Caco-2 (cell line): ENCODE measurements around the gene ELL3. TPM values are rescaled to one million over a fixed set of nuclear protein-coding genes. Genes with fewer than 3 reads are reported as not detected.

Experiments used
- BruUV-seq: library from RNA; stranded (reverse); fragments of 400-500 nt; replicated peaks from 2 replicates; lab custom pipeline; 2021; lab: Mats Ljungman, UMichigan
- CTCF ChIA-PET: fragments of 300-600 bp; sonication (Branson Sonifier 250); formaldehyde crosslinking; loops from one replicate; lab custom pipeline; 2022; ENCODE audit warnings: antibody characterized with exemption; lab: Charles Lee
- POLR2A ChIA-PET: fragments of 300-600 bp; sonication (Branson Sonifier 250); formaldehyde crosslinking; loops from one replicate; lab custom pipeline; 2022; ENCODE audit warnings: antibody characterized with exemption; lab: Charles Lee
- DNase-seq, 2 experiments: peaks; one replicate each; pipeline versions ENCODE4 v3.0.0 to v3.0.0-alpha.2; 2020 to 2022
- H3K27me3 ChIP-seq: replicated peaks from 2 replicates; pipeline ENCODE4 v1.6.0; 2011; ENCODE audit warnings: low read length; ENCODE audit not compliant: control insufficient read depth, insufficient read depth
- H3K36me3 ChIP-seq: 2 replicates; pipeline ENCODE4 v1.5.1; 2011; ENCODE audit warnings: low read length; ENCODE audit not compliant: control insufficient read depth, insufficient read depth
- H3K4me1 ChIP-seq: fragments of 250-450 bp; sonication (Bioruptor Pico); 2 replicates; pipeline ENCODE4 v1.5.1; 2020; ENCODE audit warnings: mild to moderate bottlenecking
- H3K4me3 ChIP-seq: 2 replicates; pipeline ENCODE4 v1.5.1; 2011; ENCODE audit warnings: low read depth, mild to moderate bottlenecking, control low read depth, low read length
- H3K9me3 ChIP-seq: fragments of 250-450 bp; sonication (Bioruptor Pico); 2 replicates; pipeline ENCODE4 v1.5.1; 2020; ENCODE audit warnings: mild to moderate bottlenecking, moderate library complexity
- H3K27ac Mint-ChIP-seq: one replicate; pipeline ENCODE4 v1.8.0; 2022; ENCODE audit warnings: mixed read lengths; ENCODE audit not compliant: unreplicated experiment
- H3K27me3 Mint-ChIP-seq: one replicate; pipeline ENCODE4 v1.8.0; 2022; ENCODE audit warnings: mixed read lengths; ENCODE audit not compliant: insufficient read depth, unreplicated experiment
- H3K36me3 Mint-ChIP-seq: one replicate; pipeline ENCODE4 v1.8.0; 2022; ENCODE audit warnings: mild to moderate bottlenecking, mixed read lengths; ENCODE audit not compliant: insufficient read depth, unreplicated experiment
- H3K4me1 Mint-ChIP-seq: one replicate; pipeline ENCODE4 v1.8.0; 2022; ENCODE audit warnings: low read depth, mixed read lengths; ENCODE audit not compliant: unreplicated experiment
- H3K4me3 Mint-ChIP-seq: one replicate; pipeline ENCODE4 v1.8.0; 2022; ENCODE audit warnings: mild to moderate bottlenecking, moderate library complexity, mixed read lengths; ENCODE audit not compliant: unreplicated experiment
- H3K9me3 Mint-ChIP-seq: one replicate; pipeline ENCODE4 v1.8.0; 2022; ENCODE audit warnings: mixed read lengths; ENCODE audit not compliant: unreplicated experiment
- intact Hi-C: fragments of 100-400 bp; cut with micrococcal nuclease; formaldehyde crosslinking; loops from one replicate; pipeline ENCODE4 v1.10.0; 2022; ENCODE audit not compliant: unreplicated experiment
- total RNA-seq: library from RNA; stranded (reverse); gene quantifications from 2 replicates; pipeline ENCODE4 v1.2.3, GENCODE V29; 2022
- TF ChIP-seq, protein P1 (sequence below), 2 experiments: fragments of 200-600 bp in 1 of 2; IDR thresholded peaks; 1 replicate in 1 of 2; 2 replicates in 1 of 2; pipeline versions ENCODE4 v1.5.1 to v1.8.0; 2011 to 2022; ENCODE audit warnings: antibody characterized with exemption in 1 of 2, control low read depth in 1 of 2, inconsistent platforms in 1 of 2, low read depth in 1 of 2, low read length in 1 of 2, mild to moderate bottlenecking in 1 of 2, moderate library complexity in 1 of 2; ENCODE audit not compliant: insufficient read depth in 1 of 2, severe bottlenecking in 1 of 2, unreplicated experiment in 1 of 2

ELL3 gene
- total RNA-seq, 1 experiment from 2014 or later: 0.18 TPM

DNA sequence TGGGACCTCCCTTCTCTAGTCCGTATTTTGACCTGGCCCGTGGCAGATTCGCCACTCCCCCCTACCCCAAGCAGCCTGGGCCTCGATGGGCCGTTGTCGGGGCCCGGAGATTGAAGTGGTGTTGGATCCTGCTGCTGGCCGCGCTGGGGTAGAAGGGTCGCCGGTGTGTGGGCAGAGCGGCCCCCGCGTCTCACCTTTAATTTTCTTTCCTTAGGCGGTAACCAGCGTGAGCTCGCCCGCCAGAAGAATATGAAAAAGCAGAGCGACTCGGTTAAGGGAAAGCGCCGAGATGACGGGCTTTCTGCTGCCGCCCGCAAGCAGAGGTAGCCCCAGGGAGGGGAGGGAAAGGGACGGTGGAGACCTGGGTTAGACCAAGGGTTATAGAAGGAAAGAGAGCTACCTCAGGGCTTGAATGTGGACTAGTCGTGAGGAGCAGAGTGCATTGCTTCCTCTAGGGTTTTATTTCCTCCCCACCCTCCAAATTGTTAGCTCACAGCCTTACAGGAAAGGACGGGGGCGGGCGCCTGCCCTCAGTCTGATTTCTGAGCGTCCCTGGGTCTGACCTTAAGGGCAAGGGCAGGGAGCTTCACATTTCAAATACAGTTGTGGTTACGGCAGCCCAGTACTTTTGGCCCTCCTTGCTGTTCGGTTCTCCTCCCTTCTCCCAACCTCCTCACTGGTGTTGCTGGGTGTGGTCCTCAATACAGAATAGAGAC, 16.2 kb upstream of the ELL3 start:
- Histone ChIP-seq H3K4me3 (peak overlapping the region; percentile 92), H3K9me3 (no peaks in the 10 kb centered on the region), H3K27me3 (no peaks in the 10 kb centered on the region), H3K4me1 (peaks cover 11% of the 10 kb centered on the region; the same call in 1 of the 2 replicates), H3K36me3 (peaks cover 5% of the 10 kb centered on the region; the same call in 1 of the 2 replicates)
- H3K27me3 Mint-ChIP-seq: no peaks in the 10 kb centered on the region
- H3K4me1 Mint-ChIP-seq: peaks cover 12% of the 10 kb centered on the region
- peak overlapping the region; percentile 98 for H3K4me3 Mint-ChIP-seq
- ChIA-PET CTCF (no interaction called here), POLR2A (interaction anchor here (0.6 to 1.9 kb wide), 3 partner anchors 32 to 423 kb away, joined by 3 to 6 read pairs (median 3); partner anchors contain the start of genes MFAP1, TUBGCP4 and ZSCAN29)
- DNase-seq: peak; percentile 19 to 38
- TF ChIP-seq, protein P1, sequence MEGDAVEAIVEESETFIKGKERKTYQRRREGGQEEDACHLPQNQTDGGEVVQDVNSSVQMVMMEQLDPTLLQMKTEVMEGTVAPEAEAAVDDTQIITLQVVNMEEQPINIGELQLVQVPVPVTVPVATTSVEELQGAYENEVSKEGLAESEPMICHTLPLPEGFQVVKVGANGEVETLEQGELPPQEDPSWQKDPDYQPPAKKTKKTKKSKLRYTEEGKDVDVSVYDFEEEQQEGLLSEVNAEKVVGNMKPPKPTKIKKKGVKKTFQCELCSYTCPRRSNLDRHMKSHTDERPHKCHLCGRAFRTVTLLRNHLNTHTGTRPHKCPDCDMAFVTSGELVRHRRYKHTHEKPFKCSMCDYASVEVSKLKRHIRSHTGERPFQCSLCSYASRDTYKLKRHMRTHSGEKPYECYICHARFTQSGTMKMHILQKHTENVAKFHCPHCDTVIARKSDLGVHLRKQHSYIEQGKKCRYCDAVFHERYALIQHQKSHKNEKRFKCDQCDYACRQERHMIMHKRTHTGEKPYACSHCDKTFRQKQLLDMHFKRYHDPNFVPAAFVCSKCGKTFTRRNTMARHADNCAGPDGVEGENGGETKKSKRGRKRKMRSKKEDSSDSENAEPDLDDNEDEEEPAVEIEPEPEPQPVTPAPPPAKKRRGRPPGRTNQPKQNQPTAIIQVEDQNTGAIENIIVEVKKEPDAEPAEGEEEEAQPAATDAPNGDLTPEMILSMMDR (IDR thresholded peaks at IDR 0.05; ENCODE audit: insufficient read depth in 1 of 2, low read depth in 1 of 2, low read length in 1 of 2, severe bottlenecking in 1 of 2, unreplicated experiment in 1 of 2): no peak
- intact Hi-C loops: no loop called here
- H3K36me3 Mint-ChIP-seq: peaks cover 54% of the 10 kb centered on the region
- TSS peak; percentile 46 for BruUV-seq
- peak overlapping the region; percentile 97 for H3K27ac Mint-ChIP-seq
- no peaks in the 10 kb centered on the region for H3K9me3 Mint-ChIP-seq

DNA sequence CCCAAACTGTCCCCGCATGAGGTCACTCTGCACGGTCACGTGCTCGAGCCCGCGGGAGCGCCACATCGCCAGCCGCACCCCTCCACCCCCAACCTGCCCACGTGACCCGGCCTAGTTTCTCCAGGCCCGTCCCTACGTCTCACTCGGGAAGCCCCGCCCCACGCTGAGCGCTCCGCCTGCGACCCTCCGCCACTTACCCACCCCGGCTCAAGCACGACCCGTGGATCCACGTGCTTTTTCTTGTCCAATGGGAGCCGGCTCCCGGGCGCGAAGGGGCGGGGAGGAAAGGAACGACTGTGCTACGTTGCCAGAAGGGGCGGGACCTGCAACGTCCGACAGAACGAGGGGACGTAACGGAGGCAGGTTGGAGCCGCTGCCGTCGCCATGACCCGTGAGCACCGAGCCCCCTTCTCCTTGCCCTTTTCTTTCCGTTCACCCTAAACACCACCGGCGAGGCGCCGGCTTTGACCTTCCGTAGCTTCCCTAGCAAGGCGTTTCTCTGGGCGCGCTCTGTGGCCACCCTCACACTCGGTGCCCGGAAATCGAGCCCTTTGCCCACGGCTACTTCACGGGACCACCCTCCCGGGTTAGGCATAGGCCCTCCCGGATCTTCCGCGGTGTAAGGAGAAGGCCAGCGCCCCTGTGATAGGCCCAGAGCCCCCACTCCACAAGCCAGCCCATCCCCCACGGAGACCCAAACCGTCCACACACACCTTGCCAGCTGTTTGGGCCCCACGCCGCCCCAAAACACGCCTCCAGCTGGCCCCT, 15.4 kb upstream of the ELL3 start, which contains the start of gene SERF2:
SERF2 (plus strand) TSS at position 328 of the 768 bp plus-strand sequence; CDS start at position 385, 57 bp downstream.
- H3K9me3 Mint-ChIP-seq: no peaks in the 10 kb centered on the region
- no peaks in the 10 kb centered on the region for H3K9me3 ChIP-seq
- ChIA-PET POLR2A (interaction anchor here (1.9 kb wide), 1 partner anchor 33 kb away, joined by 6 read pairs; the partner anchor contains the start of gene MFAP1), CTCF (no interaction called here)
- TF ChIP-seq, protein P1 (IDR thresholded peaks at IDR 0.05; ENCODE audit: insufficient read depth in 1 of 2, low read depth in 1 of 2, low read length in 1 of 2, severe bottlenecking in 1 of 2, unreplicated experiment in 1 of 2): no peak
- H3K27me3 Mint-ChIP-seq: no peaks in the 10 kb centered on the region
- H3K27me3 ChIP-seq: no peaks in the 10 kb centered on the region
- peak within 1 kb of the TSS; percentile 92 for H3K4me3 ChIP-seq
- peaks cover 12% of the 10 kb centered on the region for H3K4me1 Mint-ChIP-seq
- H3K4me1 ChIP-seq: peaks cover 11% of the 10 kb centered on the region; the same call in 1 of the 2 replicates
- H3K4me3 Mint-ChIP-seq: peak within 1 kb of the TSS; percentile 98
- peaks cover 5% of the 10 kb centered on the region; the same call in 1 of the 2 replicates for H3K36me3 ChIP-seq
- peak within 1 kb of the TSS; percentile 97 for H3K27ac Mint-ChIP-seq
- intact Hi-C loops: no loop called here
- H3K36me3 Mint-ChIP-seq: peaks cover 54% of the 10 kb centered on the region
- peak; percentile 99 to 100 for DNase-seq
- TSS peak; percentile 48 for BruUV-seq

DNA sequence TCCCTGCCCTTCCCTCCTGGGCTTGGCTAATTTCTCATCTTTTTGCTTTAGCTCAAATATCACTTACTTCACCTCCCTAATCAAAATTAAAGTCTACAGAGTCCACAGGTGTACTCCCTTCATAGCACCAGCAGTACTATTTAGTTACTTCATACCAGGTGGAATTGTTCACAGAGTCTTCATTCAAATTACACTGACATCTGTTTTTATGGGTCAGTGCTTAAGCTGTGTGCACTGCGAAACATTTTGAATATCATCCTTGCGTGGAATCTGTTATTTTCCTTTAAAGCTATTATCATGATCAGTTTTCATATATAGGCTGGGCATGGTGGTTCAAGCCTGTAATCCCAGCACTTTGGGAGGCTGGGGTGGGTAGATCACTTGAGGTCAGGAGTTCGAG, 12.6 kb upstream of the ELL3 start:
- H3K9me3 ChIP-seq: no peaks in the 10 kb centered on the region
- H3K4me1 Mint-ChIP-seq: peaks cover 10% of the 10 kb centered on the region
- no peak for DNase-seq
- peaks cover 11% of the 10 kb centered on the region; the same call in 1 of the 2 replicates for H3K4me1 ChIP-seq
- ChIA-PET CTCF (no interaction called here), POLR2A (interaction anchor here (0.8 kb wide), 1 partner anchor 35 kb away, joined by 3 read pairs; the partner anchor contains the start of gene MFAP1)
- intact Hi-C loops: no loop called here
- no peak overlapping the region for H3K27ac Mint-ChIP-seq
- no peaks in the 10 kb centered on the region for H3K27me3 ChIP-seq
- no TSS peak for BruUV-seq
- H3K4me3 ChIP-seq: no peak overlapping the region
- no peaks in the 10 kb centered on the region for H3K9me3 Mint-ChIP-seq
- TF ChIP-seq, protein P1 (IDR thresholded peaks at IDR 0.05; ENCODE audit: insufficient read depth in 1 of 2, low read depth in 1 of 2, low read length in 1 of 2, severe bottlenecking in 1 of 2, unreplicated experiment in 1 of 2): no peak
- H3K36me3 ChIP-seq: peaks cover 2% of the 10 kb centered on the region; the same call in 1 of the 2 replicates
- no peak overlapping the region for H3K4me3 Mint-ChIP-seq
- no peaks in the 10 kb centered on the region for H3K27me3 Mint-ChIP-seq
- peaks cover 26% of the 10 kb centered on the region for H3K36me3 Mint-ChIP-seq
